ENCODE measurements around the gene THOC5.
A peak's percentile ranks its signal among the peaks of the same experiment; 100 is the strongest.

The THOC5 gene

GRCh38 chr22:29481265-29482000, 72.1 kb downstream of the THOC5 start:
- DNase-seq, result no peak
- H3K36me3 Mint-ChIP-seq, result peaks cover 9% of the 10 kb centered on the region
- H3K27ac Mint-ChIP-seq, result no peak overlapping the region
- no peaks in the 10 kb centered on the region for H3K9me3 Mint-ChIP-seq
- peak overlapping the region; percentile 58 for H3K4me3 Mint-ChIP-seq
- H3K27me3 Mint-ChIP-seq, result peaks cover 71% of the 10 kb centered on the region
- CTCF ChIA-PET, result interaction anchor here (1.4 kb wide), 1 partner anchor 9 kb away, joined by 3 read pairs; no protein-coding TSS in a partner anchor
- peaks cover 21% of the 10 kb centered on the region for H3K4me1 Mint-ChIP-seq

DNA sequence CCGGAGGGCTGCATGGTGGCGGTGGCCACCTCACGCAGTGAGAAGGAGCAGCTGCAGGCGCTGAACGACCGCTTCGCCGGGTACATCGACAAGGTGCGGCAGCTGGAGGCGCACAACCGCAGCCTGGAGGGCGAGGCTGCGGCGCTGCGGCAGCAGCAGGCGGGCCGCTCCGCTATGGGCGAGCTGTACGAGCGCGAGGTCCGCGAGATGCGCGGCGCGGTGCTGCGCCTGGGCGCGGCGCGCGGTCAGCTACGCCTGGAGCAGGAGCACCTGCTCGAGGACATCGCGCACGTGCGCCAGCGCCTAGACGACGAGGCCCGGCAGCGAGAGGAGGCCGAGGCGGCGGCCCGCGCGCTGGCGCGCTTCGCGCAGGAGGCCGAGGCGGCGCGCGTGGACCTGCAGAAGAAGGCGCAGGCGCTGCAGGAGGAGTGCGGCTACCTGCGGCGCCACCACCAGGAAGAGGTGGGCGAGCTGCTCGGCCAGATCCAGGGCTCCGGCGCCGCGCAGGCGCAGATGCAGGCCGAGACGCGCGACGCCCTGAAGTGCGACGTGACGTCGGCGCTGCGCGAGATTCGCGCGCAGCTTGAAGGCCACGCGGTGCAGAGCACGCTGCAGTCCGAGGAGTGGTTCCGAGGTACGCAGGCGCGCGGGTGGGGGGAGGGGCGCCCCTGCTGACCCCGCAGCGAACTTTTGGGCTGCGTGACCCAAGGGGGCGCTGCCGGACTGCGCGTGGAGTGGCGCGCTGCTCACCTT, 72.9 kb downstream of the THOC5 start:
- peaks cover 21% of the 10 kb centered on the region for H3K4me1 Mint-ChIP-seq
- CTCF ChIA-PET, result no interaction called here
- no peaks in the 10 kb centered on the region for H3K9me3 Mint-ChIP-seq
- H3K36me3 Mint-ChIP-seq, result peaks cover 9% of the 10 kb centered on the region
- peaks cover 76% of the 10 kb centered on the region for H3K27me3 Mint-ChIP-seq
- H3K4me3 Mint-ChIP-seq, result no peak overlapping the region
- peak; percentile 55 for DNase-seq
- no peak overlapping the region for H3K27ac Mint-ChIP-seq

GRCh38 chr22:29480262-29480511, 73.4 kb downstream of the THOC5 start:
- Mint-ChIP-seq H3K4me3 (no peak overlapping the region), H3K27me3 (peaks cover 80% of the 10 kb centered on the region), H3K4me1 (peaks cover 21% of the 10 kb centered on the region), H3K9me3 (no peaks in the 10 kb centered on the region), H3K27ac (no peak overlapping the region), H3K36me3 (peaks cover 9% of the 10 kb centered on the region)
- DNase-seq, result no peak
- CTCF ChIA-PET, result no interaction called here

GRCh38 chr22:29479417-29480261, 73.9 kb downstream of the THOC5 start, which contains the start of gene NEFH:
TSS of gene NEFH (plus strand) at chr22:29480218. CDS start at chr22:29480263, 45 bp downstream.
- DNase-seq, result no peak
- Mint-ChIP-seq H3K4me1 (peaks cover 21% of the 10 kb centered on the region), H3K27ac (peak within 1 kb of the TSS; percentile 28), H3K36me3 (peaks cover 9% of the 10 kb centered on the region), H3K4me3 (peak within 1 kb of the TSS; percentile 26), H3K9me3 (no peaks in the 10 kb centered on the region), H3K27me3 (peaks cover 78% of the 10 kb centered on the region)
- CTCF ChIA-PET, result no interaction called here

GRCh38 chr22:29478326-29479276, 75.0 kb downstream of the THOC5 start:
- CTCF ChIA-PET, result no interaction called here

GRCh38 chr22:29477723-29478318, 75.7 kb downstream of the THOC5 start:
- CTCF ChIA-PET, result no interaction called here
- peaks cover 9% of the 10 kb centered on the region for H3K36me3 Mint-ChIP-seq
- no peak overlapping the region for H3K4me3 Mint-ChIP-seq
- no peaks in the 10 kb centered on the region for H3K9me3 Mint-ChIP-seq
- DNase-seq, result no peak
- no peak overlapping the region for H3K27ac Mint-ChIP-seq
- H3K4me1 Mint-ChIP-seq, result peaks cover 21% of the 10 kb centered on the region
- peaks cover 81% of the 10 kb centered on the region for H3K27me3 Mint-ChIP-seq

More at GRCh38 chr22:29478326-29479276, 75.0 kb downstream of the THOC5 start:
- no peak overlapping the region for H3K27ac Mint-ChIP-seq
- peak; percentile 68 for DNase-seq
- no peak overlapping the region for H3K4me3 Mint-ChIP-seq
- peaks cover 21% of the 10 kb centered on the region for H3K4me1 Mint-ChIP-seq
- H3K9me3 Mint-ChIP-seq, result no peaks in the 10 kb centered on the region
- peaks cover 9% of the 10 kb centered on the region for H3K36me3 Mint-ChIP-seq
- peaks cover 77% of the 10 kb centered on the region for H3K27me3 Mint-ChIP-seq

DNA sequence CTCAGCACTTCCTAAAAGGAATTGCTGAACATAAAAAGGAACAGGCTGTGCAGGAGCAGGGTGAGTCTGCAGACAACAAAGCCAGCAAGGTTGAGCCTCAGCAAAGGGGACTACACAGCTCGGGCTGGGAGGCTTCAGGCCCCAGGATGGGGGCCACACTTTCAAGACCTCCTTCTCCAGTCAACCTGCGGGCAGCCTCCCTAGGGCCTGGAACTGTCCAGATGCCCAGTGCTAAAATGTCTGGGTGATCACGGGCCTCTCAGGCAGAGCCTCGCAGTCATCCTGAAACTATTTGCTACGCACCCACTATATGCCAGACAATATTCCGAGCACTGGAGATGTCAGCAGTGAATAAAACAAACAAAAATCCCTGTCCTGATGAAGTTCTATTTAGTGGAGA, 77.4 kb downstream of the THOC5 start:
- Mint-ChIP-seq H3K4me1 (peaks cover 13% of the 10 kb centered on the region), H3K4me3 (no peak overlapping the region), H3K9me3 (no peaks in the 10 kb centered on the region), H3K27me3 (peaks cover 77% of the 10 kb centered on the region), H3K36me3 (peaks cover 4% of the 10 kb centered on the region), H3K27ac (no peak overlapping the region)
- DNase-seq, result no peak
- CTCF ChIA-PET, result no interaction called here

GRCh38 chr22:29475550-29475949, 78.0 kb downstream of the THOC5 start:
- no peak for DNase-seq
- no peak overlapping the region for H3K4me3 Mint-ChIP-seq
- peaks cover 4% of the 10 kb centered on the region for H3K36me3 Mint-ChIP-seq
- H3K27me3 Mint-ChIP-seq, result peaks cover 75% of the 10 kb centered on the region
- peaks cover 15% of the 10 kb centered on the region for H3K4me1 Mint-ChIP-seq
- no peak overlapping the region for H3K27ac Mint-ChIP-seq
- no peaks in the 10 kb centered on the region for H3K9me3 Mint-ChIP-seq
- CTCF ChIA-PET, result no interaction called here

DNA sequence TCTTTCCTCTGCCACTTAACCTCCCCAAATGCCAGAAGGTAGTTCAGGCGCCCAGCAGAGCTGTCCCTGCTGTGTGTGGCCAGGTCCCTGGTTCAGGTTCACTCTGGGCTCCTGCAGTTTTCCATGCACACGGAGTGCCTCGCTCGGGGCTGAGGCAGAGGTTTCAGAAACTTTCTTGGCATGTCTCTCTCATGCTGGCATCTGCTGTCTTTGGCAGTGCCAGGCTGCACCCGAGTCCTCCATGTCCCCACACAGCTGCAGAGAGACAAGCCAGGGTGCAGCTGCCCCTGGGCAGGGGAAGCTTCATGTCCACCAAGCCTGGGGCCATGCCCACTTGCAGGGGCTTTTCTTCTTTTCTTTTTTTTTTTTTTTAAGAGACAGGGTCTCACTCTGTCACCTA, 80.6 kb downstream of the THOC5 start:
- CTCF ChIA-PET, result no interaction called here
- peaks cover 74% of the 10 kb centered on the region for H3K27me3 Mint-ChIP-seq
- H3K9me3 Mint-ChIP-seq, result no peaks in the 10 kb centered on the region
- H3K36me3 Mint-ChIP-seq, result no peaks in the 10 kb centered on the region
- H3K4me1 Mint-ChIP-seq, result peaks cover 11% of the 10 kb centered on the region
- no peak for DNase-seq
- H3K27ac Mint-ChIP-seq, result no peak overlapping the region
- no peak overlapping the region for H3K4me3 Mint-ChIP-seq

DNA sequence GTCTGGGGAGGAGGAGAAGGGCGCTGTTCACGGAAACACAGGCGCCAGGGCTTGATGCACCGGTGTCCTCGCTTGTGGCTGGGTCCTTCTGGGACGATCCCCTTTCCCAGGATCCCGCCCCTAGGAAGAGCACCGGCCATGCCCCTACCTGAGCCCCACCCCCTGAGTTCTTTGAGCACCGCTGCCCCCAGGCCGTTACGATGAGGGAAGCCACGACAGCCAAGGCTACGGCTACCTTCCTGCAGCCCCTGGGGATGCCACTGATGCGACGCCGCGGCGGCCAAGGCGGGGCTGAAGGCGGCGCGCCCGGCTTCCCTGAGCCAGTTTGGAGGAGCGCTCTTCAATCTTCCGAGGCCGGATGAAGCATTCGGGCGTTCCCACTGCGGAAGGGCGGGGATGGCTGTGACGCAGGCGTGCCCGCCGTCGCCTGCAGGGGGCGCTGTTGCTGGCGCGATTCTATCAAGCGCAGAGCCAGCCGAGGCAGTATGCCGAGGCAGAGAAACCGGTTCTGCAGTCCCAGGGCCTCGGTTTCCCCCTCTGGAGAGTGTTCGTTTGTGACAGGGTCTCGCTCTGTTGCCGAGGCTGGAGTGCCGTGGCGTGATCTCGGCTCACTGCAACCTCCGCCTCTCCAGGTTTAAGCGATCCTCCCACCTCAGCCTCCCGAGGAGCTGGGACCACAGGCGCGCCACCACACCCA, 83.2 kb downstream of the THOC5 start:
- Mint-ChIP-seq H3K27ac (no peak overlapping the region), H3K36me3 (no peaks in the 10 kb centered on the region), H3K9me3 (no peaks in the 10 kb centered on the region), H3K4me3 (peak overlapping the region; percentile 54), H3K27me3 (peaks cover 67% of the 10 kb centered on the region), H3K4me1 (peaks cover 11% of the 10 kb centered on the region)
- CTCF ChIA-PET, result interaction anchor here (0.8 to 1.5 kb wide), 3 partner anchors 12 to 17 kb away, joined by 3 to 4 read pairs (median 3); no protein-coding TSS in a partner anchor
- DNase-seq, result peak; percentile 81

DNA sequence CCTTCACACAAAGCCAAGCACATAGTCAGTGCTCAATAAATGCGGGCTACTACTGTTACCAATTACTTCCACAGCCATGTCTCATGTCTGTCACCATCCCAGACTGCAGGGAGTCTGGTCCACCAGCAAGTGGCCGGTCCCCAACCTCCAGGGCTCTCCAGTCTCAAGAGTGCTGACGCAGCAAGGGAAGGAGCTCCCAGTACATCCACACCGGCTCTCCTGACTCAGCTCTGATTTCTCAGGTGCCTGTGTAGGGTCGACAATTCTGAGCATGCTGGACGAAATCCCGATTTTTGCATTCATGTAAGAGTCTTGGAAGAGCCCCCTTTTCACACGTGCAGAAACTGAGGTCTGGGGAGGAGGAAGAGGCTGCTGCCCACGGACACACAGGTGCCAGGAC, 83.8 kb downstream of the THOC5 start:
- Mint-ChIP-seq H3K27me3 (peaks cover 66% of the 10 kb centered on the region), H3K4me1 (peaks cover 11% of the 10 kb centered on the region), H3K36me3 (no peaks in the 10 kb centered on the region), H3K4me3 (peak overlapping the region; percentile 54), H3K27ac (no peak overlapping the region), H3K9me3 (no peaks in the 10 kb centered on the region)
- DNase-seq, result no peak
- CTCF ChIA-PET, result interaction anchor here (0.8 kb wide), 1 partner anchor 11 kb away, joined by 3 read pairs; no protein-coding TSS in a partner anchor

- Mint-ChIP-seq H3K9me3 (no peaks in the 10 kb centered on the region), H3K27ac (no peak overlapping the region), H3K4me3 (no peak overlapping the region), H3K4me1 (no peaks in the 10 kb centered on the region), H3K36me3 (no peaks in the 10 kb centered on the region), H3K27me3 (peaks cover 30% of the 10 kb centered on the region)
- CTCF ChIA-PET, result no interaction called here
- DNase-seq, result no peak
These were observed 89.0 kb downstream of the THOC5 start for GRCh38 chr22:29464581-29464980.

- no peak overlapping the region for H3K27ac Mint-ChIP-seq
These were observed 89.9 kb downstream of the THOC5 start for GRCh38 chr22:29463629-29464028.

More at GRCh38 chr22:29463629-29464028, 89.9 kb downstream of the THOC5 start:
- peaks cover 22% of the 10 kb centered on the region for H3K27me3 Mint-ChIP-seq
- no peak overlapping the region for H3K4me3 Mint-ChIP-seq
- H3K36me3 Mint-ChIP-seq, result no peaks in the 10 kb centered on the region
- DNase-seq, result no peak
- H3K4me1 Mint-ChIP-seq, result no peaks in the 10 kb centered on the region
- H3K9me3 Mint-ChIP-seq, result no peaks in the 10 kb centered on the region
- CTCF ChIA-PET, result no interaction called here
